Neural cell (in vitro differentiated cells): ENCODE data around the gene NCOA5. TPM values are rescaled to one million over a fixed set of nuclear protein-coding genes. Genes with fewer than 3 reads are reported as not detected.

ENCODE experiments used
- H2AFZ ChIP-seq: fragments of 200-600, 300-800 bp; sonication (generic), shearing (Covaris generic); 2 replicates; pipeline ENCODE4 v1.6.0; 2014; ENCODE audit warnings: low read depth, mild to moderate bottlenecking, antibody characterized with exemption, low read length, moderate library complexity
- H3F3A ChIP-seq: fragments of 200-600 bp; shearing (Covaris generic); 2 replicates; pipeline ENCODE4 v1.6.1; 2016; ENCODE audit warnings: mild to moderate bottlenecking, moderate library complexity, mixed read lengths, antibody characterized with exemption, low read length; ENCODE audit not compliant: insufficient read depth, poor library complexity, severe bottlenecking
- H3K27ac ChIP-seq: fragments of 200-600, 300-800 bp; sonication (generic), shearing (Covaris generic); 2 replicates; pipeline ENCODE4 v1.5.1; 2014; ENCODE audit warnings: mild to moderate bottlenecking, low read length, moderate library complexity
- H3K27me3 ChIP-seq: fragments of 300-800, 200-600 bp; sonication (generic), shearing (Covaris generic); 2 replicates; pipeline ENCODE4 v1.6.0; 2014; ENCODE audit warnings: mild to moderate bottlenecking, low read depth, low read length, moderate library complexity; ENCODE audit not compliant: insufficient read depth
- H3K36me3 ChIP-seq: fragments of 300-800, 200-600 bp; sonication (generic), shearing (Covaris generic); 2 replicates; pipeline ENCODE4 v1.5.1; 2014; ENCODE audit warnings: mild to moderate bottlenecking, antibody characterized with exemption, low read length, moderate library complexity; ENCODE audit not compliant: insufficient read depth
- H3K4me2 ChIP-seq: fragments of 300-800, 200-600 bp; sonication (generic), shearing (Covaris generic); 2 replicates; pipeline ENCODE4 v1.6.0; 2014; ENCODE audit warnings: mild to moderate bottlenecking, low read length
- H3K4me3 ChIP-seq: fragments of 300-800, 200-600 bp; sonication (generic), shearing (Covaris generic); 2 replicates; pipeline ENCODE4 v1.5.1; 2014; ENCODE audit warnings: mild to moderate bottlenecking, low read length, moderate library complexity
- H3K79me2 ChIP-seq: fragments of 200-600 bp; shearing (Covaris generic); replicated peaks from 2 replicates; pipeline ENCODE4 v1.6.0; 2014; ENCODE audit warnings: mild to moderate bottlenecking, low read length, moderate library complexity; ENCODE audit not compliant: insufficient read depth
- H3K9ac ChIP-seq: fragments of 300-800, 200-600 bp; sonication (generic), shearing (Covaris generic); 2 replicates; pipeline ENCODE4 v1.6.1; 2016; ENCODE audit warnings: mild to moderate bottlenecking, low read length, mixed read lengths
- H3K9me2 ChIP-seq: fragments of 200-600 bp; shearing (Covaris generic); 2 replicates; pipeline ENCODE4 v1.6.1; 2016; ENCODE audit warnings: mild to moderate bottlenecking, low read length, mixed read lengths; ENCODE audit not compliant: insufficient read depth
- H3K9me3 ChIP-seq: fragments of 200-600, 300-800 bp; sonication (generic), shearing (Covaris generic); 2 replicates; pipeline ENCODE4 v1.6.1; 2016; ENCODE audit warnings: mild to moderate bottlenecking, mixed run types, low read length, moderate library complexity, mixed read lengths
- H4K20me1 ChIP-seq: fragments of 200-600 bp; shearing (Covaris generic); 2 replicates; pipeline ENCODE4 v1.6.1; 2016; ENCODE audit warnings: mild to moderate bottlenecking, mixed run types; ENCODE audit not compliant: insufficient read depth
- CTCF ChIP-seq: fragments of 450-650 bp; IDR thresholded peaks from 2 replicates; pipeline ENCODE4 v1.5.1; 2014; ENCODE audit warnings: antibody characterized with exemption, mild to moderate bottlenecking, moderate library complexity; ENCODE audit not compliant: poor library complexity, severe bottlenecking
- EP300 ChIP-seq: fragments of 450-650 bp; conservative IDR thresholded peaks from 2 replicates; pipeline ENCODE4 v1.6.1; 2014; ENCODE audit warnings: antibody characterized with exemption, mild to moderate bottlenecking, moderate library complexity; ENCODE audit not compliant: poor library complexity, severe bottlenecking
- EZH2 ChIP-seq: fragments of 200-600, 300-800 bp; shearing (Covaris generic), sonication (generic); IDR thresholded peaks from 2 replicates; pipeline ENCODE4 v1.6.1; 2014; ENCODE audit warnings: antibody characterized with exemption, low read length, borderline replicate concordance, mild to moderate bottlenecking; ENCODE audit not compliant: insufficient read depth, poor library complexity, severe bottlenecking
- MXI1 ChIP-seq: fragments of 450-650 bp; conservative IDR thresholded peaks from 2 replicates; pipeline ENCODE4 v1.6.1; 2014; ENCODE audit warnings: antibody characterized with exemption, mild to moderate bottlenecking; ENCODE audit not compliant: poor library complexity, severe bottlenecking
- POLR2AphosphoS5 ChIP-seq: IDR thresholded peaks from 2 replicates; pipeline ENCODE4 v1.6.1; 2012
- RAD21 ChIP-seq: fragments of 450-650 bp; conservative IDR thresholded peaks from 2 replicates; pipeline ENCODE4 v1.6.1; 2014; ENCODE audit warnings: antibody characterized with exemption, mild to moderate bottlenecking, moderate library complexity
- REST ChIP-seq: IDR thresholded peaks from 2 replicates; pipeline ENCODE4 v1.6.1; 2012; ENCODE audit warnings: borderline replicate concordance
- SMC3 ChIP-seq: fragments of 450-650 bp; conservative IDR thresholded peaks from 2 replicates; pipeline ENCODE4 v1.6.1; 2014; ENCODE audit warnings: antibody characterized with exemption, mild to moderate bottlenecking, moderate library complexity; ENCODE audit not compliant: poor library complexity
- TAF1 ChIP-seq: IDR thresholded peaks from 2 replicates; pipeline ENCODE4 v1.6.1; 2012; ENCODE audit warnings: low read depth
- polyA plus RNA-seq: library from polyadenylated mRNA; depleted of rRNA; stranded (reverse); fragments of >200 nt; gene quantifications from 2 replicates; pipeline ENCODE4 v1.2.3, GENCODE V29; 2014

Gene NCOA5
- polyA plus RNA-seq, 1 donor from 2014 or later = 29.9 TPM

GRCh38 chr20:46062621-46063020 lies 27.1 kb downstream of the NCOA5 start:
- TF ChIP-seq TAF1 = no peak
- TF ChIP-seq EP300 = no peak
- TF ChIP-seq RAD21 = no peak
- TF ChIP-seq REST = no peak
- TF ChIP-seq POLR2AphosphoS5 = no peak
- TF ChIP-seq SMC3 = no peak
- TF ChIP-seq CTCF = no peak
- TF ChIP-seq EZH2 = no peak
- TF ChIP-seq MXI1 = no peak
- Histone ChIP-seq H3K9me2 (no peaks in the 10 kb centered on the region), H3F3A (no peaks in the 10 kb centered on the region), H3K9ac (no peak overlapping the region), H3K27me3 (no peaks in the 10 kb centered on the region), H3K4me2 (no peak overlapping the region), H3K79me2 (no peaks in the 10 kb centered on the region), H4K20me1 (no peaks in the 10 kb centered on the region), H3K4me3 (no peak overlapping the region), H3K36me3 (peaks cover 18% of the 10 kb centered on the region), H2AFZ (no peak overlapping the region), H3K27ac (no peak overlapping the region), H3K9me3 (no peaks in the 10 kb centered on the region)

GRCh38 chr20:46062151-46062550 lies 27.6 kb downstream of the NCOA5 start:
- no peaks in the 10 kb centered on the region for H3K9me2 ChIP-seq
- no peak for TF ChIP-seq REST
- no peak for TF ChIP-seq CTCF
- TF ChIP-seq TAF1 = no peak
- no peak for TF ChIP-seq EP300
- TF ChIP-seq SMC3 = no peak
- no peak for TF ChIP-seq POLR2AphosphoS5
- H3K9me3 ChIP-seq = no peaks in the 10 kb centered on the region
- H2AFZ ChIP-seq = no peak overlapping the region
- H3K9ac ChIP-seq = no peak overlapping the region
- H3K36me3 ChIP-seq = peaks cover 16% of the 10 kb centered on the region
- no peaks in the 10 kb centered on the region for H4K20me1 ChIP-seq
- H3K27ac ChIP-seq = no peak overlapping the region
- H3K4me2 ChIP-seq = no peak overlapping the region
- H3K79me2 ChIP-seq = no peaks in the 10 kb centered on the region
- no peak overlapping the region for H3K4me3 ChIP-seq
- no peaks in the 10 kb centered on the region for H3F3A ChIP-seq
- peaks cover 3% of the 10 kb centered on the region for H3K27me3 ChIP-seq
